ENCODE measurements around the gene GPR3. TPM values are rescaled to one million over a fixed set of nuclear protein-coding genes. Genes with fewer than 3 reads are reported as not detected.

Gene GPR3
- total RNA-seq, 1 donor from 2014 or later: 0.86 TPM

DNA sequence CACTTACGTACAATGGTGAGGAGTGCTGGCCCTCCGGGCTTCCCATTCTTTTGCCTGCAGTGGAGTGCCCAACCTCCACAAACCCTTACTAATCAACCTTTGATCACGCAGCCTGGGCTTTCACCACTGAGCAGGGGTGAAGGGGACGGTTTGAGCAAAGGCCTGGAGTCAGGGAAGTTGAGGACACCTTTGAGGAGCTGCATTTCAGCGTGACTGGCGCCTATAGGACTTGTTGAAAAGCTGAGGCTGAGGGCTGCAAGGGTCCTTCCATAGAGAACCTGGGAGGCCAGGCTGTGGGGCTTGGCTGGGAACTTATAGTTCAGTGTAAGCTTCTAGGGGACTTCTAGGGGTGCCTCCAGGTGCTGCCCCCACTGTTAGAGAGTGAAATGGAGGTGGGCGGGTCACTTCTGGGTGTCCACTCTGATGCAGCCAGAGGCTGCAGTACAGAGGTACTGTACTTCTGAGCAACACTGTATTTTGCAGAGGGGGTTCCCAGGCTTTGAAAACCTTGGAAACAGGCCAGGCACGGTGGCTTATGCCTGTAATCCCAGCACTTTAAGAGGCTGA is 40.8 kb upstream of the GPR3 start:
- no peak for DNase-seq (ENCODE audit: low read depth)
- H3K9me3 ChIP-seq (ENCODE audit: insufficient read depth, low read depth, low read length): no peaks in the 10 kb centered on the region
- no peak for FAIRE-seq
- H3K27ac ChIP-seq (ENCODE audit: low read depth, low read length): no peak overlapping the region
- no peaks in the 10 kb centered on the region for H4K20me1 ChIP-seq (ENCODE audit: insufficient read depth, low read length)
- peak overlapping the region; percentile 71 for H2AFZ ChIP-seq (ENCODE audit: low read depth, low read length)
- peaks cover 5% of the 10 kb centered on the region for H3K27me3 ChIP-seq (ENCODE audit: insufficient read depth, low read length)
- H3K36me3 ChIP-seq (ENCODE audit: insufficient read depth, low read length): peaks cover 3% of the 10 kb centered on the region
- H3K4me1 ChIP-seq (ENCODE audit: insufficient read depth, low read length): peaks cover 15% of the 10 kb centered on the region
- no peak overlapping the region for H3K9ac ChIP-seq (ENCODE audit: low read length)
- H3K9me3 Mint-ChIP-seq (ENCODE audit: unreplicated experiment): no peaks in the 10 kb centered on the region
- peaks cover 9% of the 10 kb centered on the region for H3K36me3 Mint-ChIP-seq (ENCODE audit: low read depth, unreplicated experiment)
- TF ChIP-seq, protein P1, sequence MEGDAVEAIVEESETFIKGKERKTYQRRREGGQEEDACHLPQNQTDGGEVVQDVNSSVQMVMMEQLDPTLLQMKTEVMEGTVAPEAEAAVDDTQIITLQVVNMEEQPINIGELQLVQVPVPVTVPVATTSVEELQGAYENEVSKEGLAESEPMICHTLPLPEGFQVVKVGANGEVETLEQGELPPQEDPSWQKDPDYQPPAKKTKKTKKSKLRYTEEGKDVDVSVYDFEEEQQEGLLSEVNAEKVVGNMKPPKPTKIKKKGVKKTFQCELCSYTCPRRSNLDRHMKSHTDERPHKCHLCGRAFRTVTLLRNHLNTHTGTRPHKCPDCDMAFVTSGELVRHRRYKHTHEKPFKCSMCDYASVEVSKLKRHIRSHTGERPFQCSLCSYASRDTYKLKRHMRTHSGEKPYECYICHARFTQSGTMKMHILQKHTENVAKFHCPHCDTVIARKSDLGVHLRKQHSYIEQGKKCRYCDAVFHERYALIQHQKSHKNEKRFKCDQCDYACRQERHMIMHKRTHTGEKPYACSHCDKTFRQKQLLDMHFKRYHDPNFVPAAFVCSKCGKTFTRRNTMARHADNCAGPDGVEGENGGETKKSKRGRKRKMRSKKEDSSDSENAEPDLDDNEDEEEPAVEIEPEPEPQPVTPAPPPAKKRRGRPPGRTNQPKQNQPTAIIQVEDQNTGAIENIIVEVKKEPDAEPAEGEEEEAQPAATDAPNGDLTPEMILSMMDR (IDR thresholded peaks at IDR 0.05; ENCODE audit: insufficient read depth, low read depth, low read length): no peak
- TF ChIP-seq EZH2 (IDR thresholded peaks at IDR 0.05; ENCODE audit: insufficient read depth, low read length): no peak
- H3K4me3 Mint-ChIP-seq (ENCODE audit: unreplicated experiment): no peak overlapping the region
- no peak overlapping the region for H3K4me3 ChIP-seq (ENCODE audit: insufficient read depth, low read depth, low read length)
- peaks cover 4% of the 10 kb centered on the region for H3K4me1 Mint-ChIP-seq (ENCODE audit: low read depth, unreplicated experiment)
- H3K27me3 Mint-ChIP-seq (ENCODE audit: low read depth, unreplicated experiment): peaks cover 4% of the 10 kb centered on the region
- no peaks in the 10 kb centered on the region for H3K79me2 ChIP-seq (ENCODE audit: insufficient read depth, low read length)
- H3K27ac Mint-ChIP-seq (ENCODE audit: unreplicated experiment): no peak overlapping the region
- H3K4me2 ChIP-seq (ENCODE audit: low read length): peak overlapping the region; percentile 78

DNA sequence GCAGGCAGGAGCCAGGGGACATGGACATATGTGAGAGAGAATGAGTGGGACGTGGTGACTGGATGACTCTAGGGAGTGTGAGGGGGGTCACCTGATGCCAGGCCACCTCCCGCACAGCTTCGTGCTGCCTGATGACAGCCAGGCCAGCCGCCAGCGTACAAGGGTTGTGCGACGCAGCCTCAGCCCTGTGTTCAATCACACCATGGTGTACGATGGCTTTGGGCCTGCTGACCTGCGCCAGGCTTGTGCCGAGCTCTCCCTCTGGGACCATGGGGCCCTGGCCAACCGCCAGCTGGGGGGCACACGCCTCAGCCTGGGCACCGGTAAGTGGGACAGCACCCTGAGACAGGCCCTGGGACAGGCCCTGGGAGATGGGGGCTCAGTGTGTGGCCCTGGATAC is 39.3 kb upstream of the GPR3 start:
- Mint-ChIP-seq H3K36me3 (ENCODE audit: low read depth, unreplicated experiment) (peaks cover 13% of the 10 kb centered on the region), H3K27me3 (ENCODE audit: low read depth, unreplicated experiment) (peaks cover 9% of the 10 kb centered on the region), H3K27ac (ENCODE audit: unreplicated experiment) (no peak overlapping the region), H3K4me3 (ENCODE audit: unreplicated experiment) (no peak overlapping the region), H3K4me1 (ENCODE audit: low read depth, unreplicated experiment) (no peaks in the 10 kb centered on the region), H3K9me3 (ENCODE audit: unreplicated experiment) (no peaks in the 10 kb centered on the region)
- FAIRE-seq: no peak
- no peak for TF ChIP-seq EZH2 (IDR thresholded peaks at IDR 0.05; ENCODE audit: insufficient read depth, low read length)
- TF ChIP-seq, protein P1 (IDR thresholded peaks at IDR 0.05; ENCODE audit: insufficient read depth, low read depth, low read length): no peak
- Histone ChIP-seq H3K9ac (ENCODE audit: low read length) (no peak overlapping the region), H3K9me3 (ENCODE audit: insufficient read depth, low read depth, low read length) (no peaks in the 10 kb centered on the region), H3K4me3 (ENCODE audit: insufficient read depth, low read depth, low read length) (no peak overlapping the region), H4K20me1 (ENCODE audit: insufficient read depth, low read length) (no peaks in the 10 kb centered on the region), H2AFZ (ENCODE audit: low read depth, low read length) (no peak overlapping the region), H3K36me3 (ENCODE audit: insufficient read depth, low read length) (peaks cover 3% of the 10 kb centered on the region), H3K27me3 (ENCODE audit: insufficient read depth, low read length) (peaks cover 5% of the 10 kb centered on the region), H3K79me2 (ENCODE audit: insufficient read depth, low read length) (no peaks in the 10 kb centered on the region), H3K4me1 (ENCODE audit: insufficient read depth, low read length) (peaks cover 15% of the 10 kb centered on the region), H3K27ac (ENCODE audit: low read depth, low read length) (no peak overlapping the region), H3K4me2 (ENCODE audit: low read length) (no peak overlapping the region)
- DNase-seq (ENCODE audit: low read depth): no peak

DNA sequence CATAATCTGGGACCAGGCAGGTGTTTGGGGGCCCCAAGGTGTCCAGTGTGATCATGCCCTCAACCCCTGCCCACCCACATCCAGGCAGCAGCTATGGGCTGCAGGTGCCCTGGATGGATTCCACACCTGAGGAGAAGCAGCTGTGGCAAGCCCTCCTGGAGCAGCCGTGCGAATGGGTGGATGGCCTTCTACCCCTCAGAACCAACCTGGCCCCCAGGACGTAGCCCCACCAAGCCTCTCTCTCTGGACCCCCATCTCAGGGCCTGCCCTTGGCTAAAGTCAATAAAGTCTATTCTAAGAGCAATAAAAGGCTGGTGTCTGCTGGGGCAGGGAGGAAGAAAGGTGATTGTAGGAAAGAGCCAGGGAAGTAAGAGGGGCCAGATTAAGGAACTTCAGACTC is 38.8 kb upstream of the GPR3 start:
- Histone ChIP-seq H3K4me3 (ENCODE audit: insufficient read depth, low read depth, low read length) (no peak overlapping the region), H3K27me3 (ENCODE audit: insufficient read depth, low read length) (peaks cover 5% of the 10 kb centered on the region), H3K79me2 (ENCODE audit: insufficient read depth, low read length) (no peaks in the 10 kb centered on the region), H2AFZ (ENCODE audit: low read depth, low read length) (no peak overlapping the region), H3K9me3 (ENCODE audit: insufficient read depth, low read depth, low read length) (no peaks in the 10 kb centered on the region), H3K27ac (ENCODE audit: low read depth, low read length) (no peak overlapping the region), H3K36me3 (ENCODE audit: insufficient read depth, low read length) (peaks cover 3% of the 10 kb centered on the region), H4K20me1 (ENCODE audit: insufficient read depth, low read length) (no peaks in the 10 kb centered on the region), H3K9ac (ENCODE audit: low read length) (no peak overlapping the region), H3K4me1 (ENCODE audit: insufficient read depth, low read length) (peaks cover 15% of the 10 kb centered on the region), H3K4me2 (ENCODE audit: low read length) (no peak overlapping the region)
- H3K27me3 Mint-ChIP-seq (ENCODE audit: low read depth, unreplicated experiment): peaks cover 10% of the 10 kb centered on the region
- H3K9me3 Mint-ChIP-seq (ENCODE audit: unreplicated experiment): no peaks in the 10 kb centered on the region
- H3K27ac Mint-ChIP-seq (ENCODE audit: unreplicated experiment): no peak overlapping the region
- H3K36me3 Mint-ChIP-seq (ENCODE audit: low read depth, unreplicated experiment): peaks cover 13% of the 10 kb centered on the region
- FAIRE-seq (no peak), DNase-seq (ENCODE audit: low read depth) (no peak)
- TF ChIP-seq EZH2 (IDR thresholded peaks at IDR 0.05; ENCODE audit: insufficient read depth, low read length): no peak
- TF ChIP-seq, protein P1 (IDR thresholded peaks at IDR 0.05; ENCODE audit: insufficient read depth, low read depth, low read length): no peak
- H3K4me1 Mint-ChIP-seq (ENCODE audit: low read depth, unreplicated experiment): no peaks in the 10 kb centered on the region
- H3K4me3 Mint-ChIP-seq (ENCODE audit: unreplicated experiment): no peak overlapping the region
